COR-L47 (cell line): ENCODE results near the gene INPP4B.

Experiments
- DNase-seq: peaks from one replicate; lab custom pipeline; 2025; lab: John Stamatoyannopoulos, UW

INPP4B gene

GRCh38 chr4:142725886-142726285 lies 120.2 kb downstream of the INPP4B start:
- DNase-seq: no peak

GRCh38 chr4:142721187-142721586 lies 124.9 kb downstream of the INPP4B start:
- DNase-seq: no peak

GRCh38 chr4:142719854-142720541 lies 126.1 kb downstream of the INPP4B start:
- peak; percentile 30 for DNase-seq

- no peak for DNase-seq
Observed at GRCh38 chr4:142718981-142719380, 127.1 kb downstream of the INPP4B start.

GRCh38 chr4:142715727-142716126 lies 130.4 kb downstream of the INPP4B start:
- peak; percentile 1 for DNase-seq

GRCh38 chr4:142713282-142714030 lies 132.6 kb downstream of the INPP4B start:
- no peak for DNase-seq

GRCh38 chr4:142708231-142708630 lies 137.9 kb downstream of the INPP4B start:
- no peak for DNase-seq

- DNase-seq: no peak
Observed at GRCh38 chr4:142707401-142707800, 138.7 kb downstream of the INPP4B start.

- DNase-seq: no peak
Observed at GRCh38 chr4:142706381-142706780, 139.7 kb downstream of the INPP4B start.

GRCh38 chr4:142705820-142706219 lies 140.3 kb downstream of the INPP4B start:
- no peak for DNase-seq

GRCh38 chr4:142703694-142704309 lies 142.3 kb downstream of the INPP4B start:
- DNase-seq: no peak

- no peak for DNase-seq
Observed at GRCh38 chr4:142701017-142701416, 145.1 kb downstream of the INPP4B start.

- no peak for DNase-seq
Observed at GRCh38 chr4:142700531-142700930, 145.6 kb downstream of the INPP4B start.

- no peak for DNase-seq
Observed at GRCh38 chr4:142698552-142698951, 147.5 kb downstream of the INPP4B start.

GRCh38 chr4:142697928-142698327 lies 148.2 kb downstream of the INPP4B start:
- DNase-seq: no peak

- DNase-seq: peak; percentile 48
Observed at GRCh38 chr4:142697320-142697719, 148.8 kb downstream of the INPP4B start.

- no peak for DNase-seq
Observed at GRCh38 chr4:142696334-142697122, 149.6 kb downstream of the INPP4B start.

GRCh38 chr4:142690406-142691163 lies 155.5 kb downstream of the INPP4B start:
- DNase-seq: no peak

- DNase-seq: no peak
Observed at GRCh38 chr4:142687547-142688275, 158.4 kb downstream of the INPP4B start.

- DNase-seq: no peak
Observed at GRCh38 chr4:142686081-142686480, 160.0 kb downstream of the INPP4B start.

GRCh38 chr4:142683997-142684396 lies 162.1 kb downstream of the INPP4B start:
- no peak for DNase-seq
